GM21717 (cell line): Measurements from ENCODE around the gene HGD.

ENCODE experiments used
- ATAC-seq: cut with Tn5 transposase; IDR thresholded peaks from one replicate; pipeline ENCODE4 v1.9.1; 2021; ENCODE audit warnings: mild to moderate bottlenecking, moderate library complexity; ENCODE audit not compliant: unreplicated experiment

Gene HGD

GRCh38 chr3:120596116-120596852 lies 85.8 kb downstream of the HGD start, which contains the start of gene NDUFB4:
Gene NDUFB4, plus strand, starts transcription at chr3:120596336. Its CDS starts 24 bp downstream, at chr3:120596360.
- peak; percentile 93 for ATAC-seq

DNA sequence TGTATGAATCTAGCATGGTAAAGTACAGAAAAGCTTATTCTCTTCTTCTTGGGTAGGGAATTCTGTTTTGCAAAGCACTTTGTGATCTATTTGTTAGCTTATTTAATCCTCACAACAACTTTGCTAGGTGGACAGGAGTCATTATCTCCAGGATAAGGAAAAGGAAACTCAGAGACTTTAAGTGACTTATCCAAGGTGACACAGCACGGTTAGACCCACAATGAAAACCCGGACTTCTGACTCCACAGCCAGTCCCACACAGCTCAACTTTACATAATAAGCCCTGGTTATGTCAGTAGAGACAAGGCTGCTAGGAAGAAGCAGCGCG lies 86.3 kb downstream of the HGD start:
- ATAC-seq, result no peak

- ATAC-seq, result no peak
Observed at GRCh38 chr3:120587332-120587975, 94.6 kb downstream of the HGD start.
